ENCODE data around the gene MLKL.

DNA sequence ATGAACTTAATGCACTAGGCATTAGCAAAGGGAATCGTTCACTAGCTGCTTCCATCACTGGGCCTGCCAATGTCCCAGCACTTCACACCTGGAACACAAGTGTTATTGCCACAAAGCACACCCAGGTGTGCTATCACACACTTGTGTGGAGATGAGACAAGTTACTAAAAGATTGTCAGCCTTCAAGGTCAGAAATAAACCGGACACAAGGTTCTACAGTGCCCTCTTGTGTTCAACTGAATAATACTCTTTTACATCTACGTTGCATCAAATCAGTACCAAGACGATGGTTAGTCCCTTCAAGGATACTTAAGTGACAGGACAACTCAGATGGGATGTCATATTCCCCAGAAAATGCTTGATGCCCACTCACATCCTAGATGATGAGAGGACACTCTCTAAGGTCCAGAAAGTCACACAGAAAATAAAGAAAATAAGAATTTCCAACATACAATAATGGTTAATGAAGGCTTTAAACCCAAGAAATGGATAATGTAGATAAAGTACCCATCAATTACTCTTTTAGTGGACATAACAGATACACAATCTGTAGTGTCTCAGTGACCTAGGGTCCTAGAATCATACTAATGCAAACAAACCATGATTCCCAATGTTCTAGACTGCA lies 77.3 kb downstream of the MLKL start:
- TF ChIP-seq POLR2A (IDR thresholded peaks at IDR 0.05; ENCODE audit: extremely low read depth, insufficient read length) (no peak), MYC (IDR thresholded peaks at IDR 0.05; ENCODE audit: low read depth, low read length) (no peak)
- TF ChIP-seq, protein P1, sequence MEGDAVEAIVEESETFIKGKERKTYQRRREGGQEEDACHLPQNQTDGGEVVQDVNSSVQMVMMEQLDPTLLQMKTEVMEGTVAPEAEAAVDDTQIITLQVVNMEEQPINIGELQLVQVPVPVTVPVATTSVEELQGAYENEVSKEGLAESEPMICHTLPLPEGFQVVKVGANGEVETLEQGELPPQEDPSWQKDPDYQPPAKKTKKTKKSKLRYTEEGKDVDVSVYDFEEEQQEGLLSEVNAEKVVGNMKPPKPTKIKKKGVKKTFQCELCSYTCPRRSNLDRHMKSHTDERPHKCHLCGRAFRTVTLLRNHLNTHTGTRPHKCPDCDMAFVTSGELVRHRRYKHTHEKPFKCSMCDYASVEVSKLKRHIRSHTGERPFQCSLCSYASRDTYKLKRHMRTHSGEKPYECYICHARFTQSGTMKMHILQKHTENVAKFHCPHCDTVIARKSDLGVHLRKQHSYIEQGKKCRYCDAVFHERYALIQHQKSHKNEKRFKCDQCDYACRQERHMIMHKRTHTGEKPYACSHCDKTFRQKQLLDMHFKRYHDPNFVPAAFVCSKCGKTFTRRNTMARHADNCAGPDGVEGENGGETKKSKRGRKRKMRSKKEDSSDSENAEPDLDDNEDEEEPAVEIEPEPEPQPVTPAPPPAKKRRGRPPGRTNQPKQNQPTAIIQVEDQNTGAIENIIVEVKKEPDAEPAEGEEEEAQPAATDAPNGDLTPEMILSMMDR (IDR thresholded peaks at IDR 0.05; ENCODE audit: low read depth, low read length) = peak; percentile 54
- TF ChIP-seq, protein P2, sequence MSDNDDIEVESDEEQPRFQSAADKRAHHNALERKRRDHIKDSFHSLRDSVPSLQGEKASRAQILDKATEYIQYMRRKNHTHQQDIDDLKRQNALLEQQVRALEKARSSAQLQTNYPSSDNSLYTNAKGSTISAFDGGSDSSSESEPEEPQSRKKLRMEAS (IDR thresholded peaks at IDR 0.05; ENCODE audit: low read depth, low read length) = no peak

Data from NB4 (cell line).